ENCODE results near the gene RNF2. TPM values are rescaled to one million over a fixed set of nuclear protein-coding genes. Genes with fewer than 3 reads are reported as not detected.

The RNF2 gene
- total and polyA plus RNA-seq, 3 donors from 2014 or later: 38.6 to 46.0 (median 38.9) TPM

DNA sequence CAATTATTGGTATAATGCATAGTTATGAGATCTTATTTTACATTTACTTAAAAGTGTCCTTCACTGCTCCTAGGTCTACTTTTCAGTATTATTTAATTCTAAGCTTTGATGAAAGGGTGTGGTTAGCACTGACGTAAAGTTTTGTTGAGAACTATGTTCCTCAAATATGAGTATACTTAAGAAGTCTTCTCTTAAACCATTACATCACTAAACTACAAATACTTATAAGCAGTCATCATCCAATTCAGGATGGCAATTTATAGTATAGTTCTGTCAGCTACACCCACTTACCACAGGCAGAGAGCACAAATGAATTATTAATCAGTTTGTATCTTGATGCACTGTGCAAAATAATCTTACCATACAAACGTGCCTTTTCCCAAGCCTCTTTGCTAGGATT lies 84.3 kb downstream of the RNF2 start:
- intact Hi-C loops (cut with DNase I; ENCODE audit: low total_unique reads): no loop called here
- H3K4me3 ChIP-seq: no peak overlapping the region
- no peaks in the 10 kb centered on the region for H3K9me3 ChIP-seq
- H3K27ac ChIP-seq: no peak overlapping the region
- H3K36me3 ChIP-seq (ENCODE audit: low read depth, missing control alignments): no peaks in the 10 kb centered on the region
- 86 to 90% methylated on average over 2 of the region's 2 CpGs for WGBS, 2 donors
- TF ChIP-seq, protein P1, sequence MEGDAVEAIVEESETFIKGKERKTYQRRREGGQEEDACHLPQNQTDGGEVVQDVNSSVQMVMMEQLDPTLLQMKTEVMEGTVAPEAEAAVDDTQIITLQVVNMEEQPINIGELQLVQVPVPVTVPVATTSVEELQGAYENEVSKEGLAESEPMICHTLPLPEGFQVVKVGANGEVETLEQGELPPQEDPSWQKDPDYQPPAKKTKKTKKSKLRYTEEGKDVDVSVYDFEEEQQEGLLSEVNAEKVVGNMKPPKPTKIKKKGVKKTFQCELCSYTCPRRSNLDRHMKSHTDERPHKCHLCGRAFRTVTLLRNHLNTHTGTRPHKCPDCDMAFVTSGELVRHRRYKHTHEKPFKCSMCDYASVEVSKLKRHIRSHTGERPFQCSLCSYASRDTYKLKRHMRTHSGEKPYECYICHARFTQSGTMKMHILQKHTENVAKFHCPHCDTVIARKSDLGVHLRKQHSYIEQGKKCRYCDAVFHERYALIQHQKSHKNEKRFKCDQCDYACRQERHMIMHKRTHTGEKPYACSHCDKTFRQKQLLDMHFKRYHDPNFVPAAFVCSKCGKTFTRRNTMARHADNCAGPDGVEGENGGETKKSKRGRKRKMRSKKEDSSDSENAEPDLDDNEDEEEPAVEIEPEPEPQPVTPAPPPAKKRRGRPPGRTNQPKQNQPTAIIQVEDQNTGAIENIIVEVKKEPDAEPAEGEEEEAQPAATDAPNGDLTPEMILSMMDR (IDR thresholded peaks at IDR 0.05): no peak
- no peak for TF ChIP-seq POLR2A (IDR thresholded peaks at IDR 0.05)
- no peaks in the 10 kb centered on the region for H3K27me3 ChIP-seq
- no peaks in the 10 kb centered on the region for H3K4me1 ChIP-seq
- DNase-seq: no peak

DNA sequence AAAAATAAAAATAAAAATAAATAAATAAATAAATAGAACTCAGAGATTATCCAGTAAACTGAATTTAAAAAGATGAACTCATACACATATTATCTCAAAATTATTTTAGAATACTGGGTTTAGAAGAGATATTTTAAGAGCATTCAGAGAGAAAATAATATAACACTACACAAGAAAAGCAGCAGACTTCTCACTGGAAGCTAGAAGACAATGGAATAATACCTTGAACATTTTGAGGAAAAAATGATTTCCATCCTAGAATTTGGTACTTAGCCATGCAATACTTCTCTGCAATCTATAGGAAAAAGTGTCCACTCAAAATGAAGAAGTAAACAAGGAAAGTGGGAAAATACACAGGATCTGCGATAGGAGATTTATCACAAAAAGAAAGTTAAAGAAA lies 87.2 kb downstream of the RNF2 start:
- H3K27ac ChIP-seq: no peak overlapping the region
- TF ChIP-seq, protein P1 (IDR thresholded peaks at IDR 0.05): no peak
- no peak for TF ChIP-seq POLR2A (IDR thresholded peaks at IDR 0.05)
- WGBS, 2 donors: 83 to 96% methylated on average over 1 of the region's 1 CpG
- intact Hi-C loops (cut with DNase I; ENCODE audit: low total_unique reads): no loop called here
- no peaks in the 10 kb centered on the region for H3K4me1 ChIP-seq
- no peaks in the 10 kb centered on the region for H3K9me3 ChIP-seq
- no peak overlapping the region for H3K4me3 ChIP-seq
- no peaks in the 10 kb centered on the region for H3K27me3 ChIP-seq
- H3K36me3 ChIP-seq (ENCODE audit: low read depth, missing control alignments): no peaks in the 10 kb centered on the region
- DNase-seq: no peak

- no peak for DNase-seq
- Histone ChIP-seq H3K27me3 (no peaks in the 10 kb centered on the region), H3K9me3 (no peaks in the 10 kb centered on the region), H3K27ac (no peak overlapping the region), H3K4me1 (no peaks in the 10 kb centered on the region), H3K36me3 (ENCODE audit: low read depth, missing control alignments) (no peaks in the 10 kb centered on the region), H3K4me3 (no peak overlapping the region)
- 92 to 94% methylated on average over 1 of the region's 1 CpG for WGBS, 2 donors
- no peak for TF ChIP-seq POLR2A (IDR thresholded peaks at IDR 0.05)
- TF ChIP-seq, protein P1 (IDR thresholded peaks at IDR 0.05): no peak
- intact Hi-C loops (cut with DNase I; ENCODE audit: low total_unique reads): no loop called here
Observed at GRCh38 chr1:185137896-185138545, 92.7 kb downstream of the RNF2 start.

DNA sequence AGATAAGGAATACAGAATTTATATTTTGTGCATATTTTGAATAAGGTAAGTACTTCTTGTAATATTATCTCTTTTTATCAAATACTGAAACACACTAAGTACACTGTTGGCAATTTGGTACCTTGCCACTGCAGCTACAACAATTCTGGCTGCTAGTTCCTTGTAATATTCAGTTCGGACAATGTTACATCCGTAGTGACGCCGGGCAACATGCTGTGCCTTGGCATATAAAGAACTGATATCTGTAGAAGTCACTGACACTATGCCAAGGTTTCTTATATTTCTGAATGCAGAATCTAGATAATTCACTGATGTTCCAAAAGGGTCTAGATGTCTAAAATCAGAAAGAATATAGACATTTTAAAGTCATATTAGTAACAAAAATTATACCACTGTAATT lies 93.9 kb downstream of the RNF2 start:
- no peaks in the 10 kb centered on the region for H3K9me3 ChIP-seq
- no peaks in the 10 kb centered on the region for H3K4me1 ChIP-seq
- peak; percentile 32 for DNase-seq
- intact Hi-C loops (cut with DNase I; ENCODE audit: low total_unique reads): no loop called here
- H3K27ac ChIP-seq: no peak overlapping the region
- no peak for TF ChIP-seq POLR2A (IDR thresholded peaks at IDR 0.05)
- TF ChIP-seq, protein P1 (IDR thresholded peaks at IDR 0.05): no peak
- no peaks in the 10 kb centered on the region for H3K36me3 ChIP-seq (ENCODE audit: low read depth, missing control alignments)
- no peaks in the 10 kb centered on the region for H3K27me3 ChIP-seq
- WGBS, 2 donors: 71 to 80% methylated on average over 4 of the region's 4 CpGs
- H3K4me3 ChIP-seq: no peak overlapping the region

DNA sequence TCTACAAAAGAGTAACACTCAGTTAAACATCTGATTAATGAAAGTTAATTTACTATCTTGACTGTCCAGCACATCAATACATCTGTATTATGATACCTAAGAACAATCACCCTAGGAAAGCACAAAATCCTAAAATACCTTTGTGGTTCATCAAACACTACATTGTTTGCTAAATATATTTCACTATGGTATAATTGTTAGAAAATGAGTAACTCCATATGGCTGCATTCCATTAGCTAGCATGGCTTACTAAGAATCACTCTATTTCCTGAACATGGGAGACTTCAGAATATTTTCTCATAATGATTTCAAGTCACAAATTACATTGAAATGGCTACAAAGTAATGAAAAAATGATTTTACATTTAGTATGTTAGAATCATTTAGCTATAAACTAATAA lies 98.9 kb downstream of the RNF2 start:
- intact Hi-C loops (cut with DNase I; ENCODE audit: low total_unique reads): no loop called here
- DNase-seq: no peak

More for the DNA sequence above, 98.9 kb downstream of the RNF2 start:
- H3K27ac ChIP-seq: no peak overlapping the region
- no peaks in the 10 kb centered on the region for H3K4me1 ChIP-seq
- H3K27me3 ChIP-seq: no peaks in the 10 kb centered on the region
- no peaks in the 10 kb centered on the region for H3K36me3 ChIP-seq (ENCODE audit: low read depth, missing control alignments)
- TF ChIP-seq, protein P1 (IDR thresholded peaks at IDR 0.05): no peak
- TF ChIP-seq POLR2A (IDR thresholded peaks at IDR 0.05): no peak
- no peak overlapping the region for H3K4me3 ChIP-seq
- no peaks in the 10 kb centered on the region for H3K9me3 ChIP-seq
